Measurements from ENCODE around the gene NSD2.
"Not testable (repeated sequence)": the region's sequence is repeated elsewhere in the genome, so short reads cannot be mapped to it uniquely, and the experiment has no call there.

Gene NSD2

DNA sequence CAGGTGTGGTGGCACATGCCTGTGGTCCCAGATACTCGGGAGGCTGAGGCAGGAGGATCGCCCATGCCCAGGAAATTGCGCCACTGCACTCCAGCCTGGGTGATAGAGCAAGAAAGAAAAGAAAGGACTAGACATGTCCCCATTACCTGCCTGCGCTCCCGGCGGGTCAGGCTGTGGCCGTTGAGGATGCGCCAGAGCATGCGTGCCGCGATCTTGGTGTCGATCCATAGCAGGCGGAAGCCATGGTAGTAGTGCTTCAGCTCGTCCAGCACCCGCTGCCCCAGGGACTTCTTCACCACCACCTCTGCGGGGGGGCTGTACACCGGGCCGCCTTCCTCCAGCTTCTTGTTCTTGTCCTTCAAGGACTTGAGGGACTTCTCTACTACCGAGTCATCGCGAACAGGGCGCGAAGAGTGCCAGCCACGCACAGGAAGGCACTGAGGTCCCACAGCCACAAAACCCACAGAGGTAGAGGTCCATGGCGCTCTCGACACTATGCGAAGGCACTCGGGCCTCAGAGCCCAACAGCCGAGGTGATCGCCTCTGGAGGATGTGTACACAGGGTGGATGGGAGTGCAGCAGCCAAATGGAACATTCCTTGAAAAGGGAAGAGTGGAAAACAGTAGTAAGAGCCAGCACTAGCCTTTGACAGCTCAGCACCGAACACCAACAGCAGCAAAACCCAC, 29.8 kb upstream of the NSD2 start:
- no peak overlapping the region for H3K9ac ChIP-seq
- no peaks in the 10 kb centered on the region for H3K36me3 ChIP-seq (ENCODE audit: control insufficient read depth, insufficient read depth, low read length)
- no peak overlapping the region for H3K4me3 ChIP-seq (ENCODE audit: low read depth, low read length)
- H3K79me2 ChIP-seq, result peaks cover 11% of the 10 kb centered on the region
- peaks cover 4% of the 10 kb centered on the region for H3K4me1 ChIP-seq
- H2AFZ ChIP-seq, result no peak overlapping the region
- TF ChIP-seq, protein P1, sequence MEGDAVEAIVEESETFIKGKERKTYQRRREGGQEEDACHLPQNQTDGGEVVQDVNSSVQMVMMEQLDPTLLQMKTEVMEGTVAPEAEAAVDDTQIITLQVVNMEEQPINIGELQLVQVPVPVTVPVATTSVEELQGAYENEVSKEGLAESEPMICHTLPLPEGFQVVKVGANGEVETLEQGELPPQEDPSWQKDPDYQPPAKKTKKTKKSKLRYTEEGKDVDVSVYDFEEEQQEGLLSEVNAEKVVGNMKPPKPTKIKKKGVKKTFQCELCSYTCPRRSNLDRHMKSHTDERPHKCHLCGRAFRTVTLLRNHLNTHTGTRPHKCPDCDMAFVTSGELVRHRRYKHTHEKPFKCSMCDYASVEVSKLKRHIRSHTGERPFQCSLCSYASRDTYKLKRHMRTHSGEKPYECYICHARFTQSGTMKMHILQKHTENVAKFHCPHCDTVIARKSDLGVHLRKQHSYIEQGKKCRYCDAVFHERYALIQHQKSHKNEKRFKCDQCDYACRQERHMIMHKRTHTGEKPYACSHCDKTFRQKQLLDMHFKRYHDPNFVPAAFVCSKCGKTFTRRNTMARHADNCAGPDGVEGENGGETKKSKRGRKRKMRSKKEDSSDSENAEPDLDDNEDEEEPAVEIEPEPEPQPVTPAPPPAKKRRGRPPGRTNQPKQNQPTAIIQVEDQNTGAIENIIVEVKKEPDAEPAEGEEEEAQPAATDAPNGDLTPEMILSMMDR (IDR thresholded peaks at IDR 0.05), result no peak
- H3K27ac ChIP-seq, result no peak overlapping the region
- H3K27me3 ChIP-seq (ENCODE audit: control insufficient read depth, insufficient read depth, low read length), result no peaks in the 10 kb centered on the region
- no peaks in the 10 kb centered on the region for H3K9me3 ChIP-seq (ENCODE audit: control insufficient read depth, low read length)
- no peak overlapping the region for H3K4me2 ChIP-seq (ENCODE audit: low read length)

DNA sequence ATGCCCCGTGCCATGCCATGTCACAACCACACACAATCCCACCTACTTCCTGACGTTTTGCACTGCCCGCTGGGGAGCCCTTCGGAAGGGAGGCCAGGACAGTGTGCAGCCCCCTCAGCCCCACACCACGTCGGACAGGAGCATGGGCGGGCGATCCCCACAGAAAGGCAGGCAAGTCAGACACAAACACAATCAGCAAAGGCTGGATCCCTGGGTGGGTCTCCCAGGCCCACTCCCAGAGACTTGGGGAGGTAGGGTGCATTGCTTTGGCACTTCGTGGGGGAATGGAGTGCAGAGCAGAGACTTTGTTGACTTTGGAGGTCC, 29.3 kb upstream of the NSD2 start:
- peaks cover 4% of the 10 kb centered on the region for H3K4me1 ChIP-seq
- no peak overlapping the region for H3K27ac ChIP-seq
- TF ChIP-seq, protein P1 (IDR thresholded peaks at IDR 0.05), result no peak
- no peak overlapping the region for H3K4me3 ChIP-seq (ENCODE audit: low read depth, low read length)
- H3K79me2 ChIP-seq, result peaks cover 11% of the 10 kb centered on the region
- H3K36me3 ChIP-seq (ENCODE audit: control insufficient read depth, insufficient read depth, low read length), result no peaks in the 10 kb centered on the region
- H3K9me3 ChIP-seq (ENCODE audit: control insufficient read depth, low read length), result no peaks in the 10 kb centered on the region
- H3K9ac ChIP-seq, result no peak overlapping the region
- no peaks in the 10 kb centered on the region for H3K27me3 ChIP-seq (ENCODE audit: control insufficient read depth, insufficient read depth, low read length)
- H3K4me2 ChIP-seq (ENCODE audit: low read length), result no peak overlapping the region
- no peak overlapping the region for H2AFZ ChIP-seq

DNA sequence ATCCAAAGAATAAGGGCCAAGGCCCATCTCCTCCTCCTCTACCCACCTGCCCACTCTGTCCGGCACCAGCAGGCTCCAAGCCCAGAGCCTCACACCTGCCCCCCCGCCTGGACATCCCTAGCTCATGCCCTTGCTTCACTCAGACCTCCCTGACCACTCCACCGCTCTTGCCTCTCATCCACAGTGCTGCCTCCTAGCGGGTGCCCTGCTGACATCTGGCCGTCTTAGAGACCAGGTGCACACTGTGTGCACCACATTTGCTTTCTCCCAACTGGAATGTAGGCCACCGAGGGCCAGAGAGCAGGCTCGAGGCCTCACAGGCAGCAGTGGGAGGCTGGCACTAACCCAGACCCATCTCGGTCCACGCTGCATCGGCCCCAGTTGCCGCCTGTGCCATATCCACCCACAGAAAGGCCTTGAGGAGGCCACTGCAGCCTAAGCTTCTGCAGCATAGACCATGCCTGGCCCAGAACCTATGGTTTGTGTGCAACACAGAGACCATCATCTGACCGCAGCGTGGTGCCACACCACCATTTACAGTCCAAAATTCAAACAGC, 28.8 kb upstream of the NSD2 start:
- no peaks in the 10 kb centered on the region for H3K27me3 ChIP-seq (ENCODE audit: control insufficient read depth, insufficient read depth, low read length)
- H3K4me3 ChIP-seq (ENCODE audit: low read depth, low read length), result no peak overlapping the region
- H3K9ac ChIP-seq, result no peak overlapping the region
- H3K79me2 ChIP-seq, result peaks cover 11% of the 10 kb centered on the region
- no peaks in the 10 kb centered on the region for H3K36me3 ChIP-seq (ENCODE audit: control insufficient read depth, insufficient read depth, low read length)
- no peaks in the 10 kb centered on the region for H3K9me3 ChIP-seq (ENCODE audit: control insufficient read depth, low read length)
- no peak overlapping the region for H2AFZ ChIP-seq
- peaks cover 4% of the 10 kb centered on the region for H3K4me1 ChIP-seq
- TF ChIP-seq, protein P1 (IDR thresholded peaks at IDR 0.05), result no peak
- no peak overlapping the region for H3K4me2 ChIP-seq (ENCODE audit: low read length)
- H3K27ac ChIP-seq, result no peak overlapping the region

DNA sequence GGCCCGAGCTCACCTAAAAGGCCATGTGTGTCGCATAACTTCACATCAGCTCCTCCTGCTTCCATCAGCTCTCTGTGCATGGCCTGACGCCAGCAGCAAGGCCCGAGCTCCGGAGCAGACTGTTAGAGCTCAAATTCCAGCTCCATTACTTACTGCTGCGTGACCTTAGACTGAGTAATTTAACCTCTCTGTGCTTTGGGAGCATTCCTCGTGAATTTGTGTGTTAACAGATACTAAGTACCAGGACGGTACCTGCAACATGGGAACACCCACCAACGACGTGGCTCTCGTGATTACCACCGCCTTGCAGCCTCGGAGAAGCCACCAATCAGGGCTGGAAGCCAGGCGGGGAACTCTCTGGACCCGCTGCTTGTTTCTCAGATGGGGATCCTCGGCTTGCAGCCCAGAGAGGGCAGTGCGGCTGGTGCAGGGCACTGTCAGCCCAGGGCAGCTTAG, 28.2 kb upstream of the NSD2 start:
- TF ChIP-seq, protein P1 (IDR thresholded peaks at IDR 0.05), result no peak
- no peaks in the 10 kb centered on the region for H3K36me3 ChIP-seq (ENCODE audit: control insufficient read depth, insufficient read depth, low read length)

DNA sequence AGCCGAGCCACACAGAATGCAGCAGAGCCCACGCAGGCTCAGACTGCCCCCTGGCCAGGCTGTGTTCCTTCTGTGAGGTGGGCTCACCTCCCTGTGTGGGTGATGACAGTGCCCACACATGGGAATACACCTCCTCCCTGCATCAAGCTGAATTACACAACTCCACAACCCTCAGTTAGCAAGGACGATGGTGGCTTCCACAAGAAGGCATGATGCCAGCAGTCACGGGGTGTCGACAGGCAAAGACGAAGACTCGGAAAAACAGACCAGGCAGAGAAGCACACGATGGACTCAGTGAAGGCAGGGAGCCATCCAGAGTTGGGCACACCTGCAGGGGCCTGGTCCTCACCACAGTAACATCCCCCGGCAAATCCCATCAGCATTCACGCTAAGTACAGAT, 27.3 kb upstream of the NSD2 start:
- Histone ChIP-seq H3K27me3 (ENCODE audit: control insufficient read depth, insufficient read depth, low read length) (no peaks in the 10 kb centered on the region), H3K36me3 (ENCODE audit: control insufficient read depth, insufficient read depth, low read length) (no peaks in the 10 kb centered on the region), H3K4me3 (ENCODE audit: low read depth, low read length) (no peak overlapping the region), H3K27ac (no peak overlapping the region), H3K4me2 (ENCODE audit: low read length) (no peak overlapping the region), H2AFZ (no peak overlapping the region), H3K9ac (no peak overlapping the region), H3K4me1 (peaks cover 4% of the 10 kb centered on the region), H3K9me3 (ENCODE audit: control insufficient read depth, low read length) (no peaks in the 10 kb centered on the region), H3K79me2 (peaks cover 11% of the 10 kb centered on the region)
- TF ChIP-seq, protein P1 (IDR thresholded peaks at IDR 0.05), result no peak

More for the DNA sequence above, 28.2 kb upstream of the NSD2 start:
- Histone ChIP-seq H3K4me3 (ENCODE audit: low read depth, low read length) (no peak overlapping the region), H2AFZ (no peak overlapping the region), H3K9me3 (ENCODE audit: control insufficient read depth, low read length) (no peaks in the 10 kb centered on the region), H3K4me2 (ENCODE audit: low read length) (no peak overlapping the region), H3K27ac (no peak overlapping the region), H3K79me2 (peaks cover 11% of the 10 kb centered on the region), H3K4me1 (peaks cover 4% of the 10 kb centered on the region), H3K27me3 (ENCODE audit: control insufficient read depth, insufficient read depth, low read length) (no peaks in the 10 kb centered on the region), H3K9ac (no peak overlapping the region)

DNA sequence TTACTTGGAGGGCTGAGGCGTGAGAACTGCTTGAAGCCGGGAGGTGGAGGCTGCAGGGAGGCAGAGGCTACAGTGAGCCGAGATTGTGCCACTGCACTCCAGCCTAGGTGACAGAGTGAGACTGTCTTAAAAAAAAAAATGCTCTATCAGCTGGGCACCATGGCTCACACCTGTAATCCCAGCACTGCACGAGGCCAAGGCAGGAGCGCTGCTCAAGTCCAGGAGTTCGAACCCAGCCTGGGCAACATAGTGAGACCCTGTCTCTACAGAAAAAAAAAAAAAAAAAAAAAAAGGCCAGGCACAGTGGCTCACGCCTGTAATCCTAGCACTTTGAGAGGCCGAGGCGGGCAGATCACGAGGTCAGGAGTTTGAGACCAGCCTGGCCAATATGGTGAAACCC, 26.6 kb upstream of the NSD2 start:
- not testable (repeated sequence) for H3K36me3 ChIP-seq (ENCODE audit: control insufficient read depth, insufficient read depth, low read length); H3K9ac ChIP-seq; H3K27me3 ChIP-seq (ENCODE audit: control insufficient read depth, insufficient read depth, low read length); H3K4me2 ChIP-seq (ENCODE audit: low read length); H3K4me1 ChIP-seq; H2AFZ ChIP-seq; H3K4me3 ChIP-seq (ENCODE audit: low read depth, low read length); H3K27ac ChIP-seq; H3K9me3 ChIP-seq (ENCODE audit: control insufficient read depth, low read length)
- H3K79me2 ChIP-seq, result peaks cover 11% of the 10 kb centered on the region

Measured in parathyroid adenoma (tissue), 2 donors.